HG03045 (cell line): ENCODE measurements around the gene IKZF3.
"Not testable (repeated sequence)": the region's sequence is repeated elsewhere in the genome, so short reads cannot be mapped to it uniquely, and the experiment has no call there.

Experiments
- ATAC-seq: cut with Tn5 transposase; IDR thresholded peaks from one replicate; pipeline ENCODE4 v1.9.1; 2021; ENCODE audit warnings: mild to moderate bottlenecking, moderate library complexity; ENCODE audit not compliant: unreplicated experiment

IKZF3 gene

DNA sequence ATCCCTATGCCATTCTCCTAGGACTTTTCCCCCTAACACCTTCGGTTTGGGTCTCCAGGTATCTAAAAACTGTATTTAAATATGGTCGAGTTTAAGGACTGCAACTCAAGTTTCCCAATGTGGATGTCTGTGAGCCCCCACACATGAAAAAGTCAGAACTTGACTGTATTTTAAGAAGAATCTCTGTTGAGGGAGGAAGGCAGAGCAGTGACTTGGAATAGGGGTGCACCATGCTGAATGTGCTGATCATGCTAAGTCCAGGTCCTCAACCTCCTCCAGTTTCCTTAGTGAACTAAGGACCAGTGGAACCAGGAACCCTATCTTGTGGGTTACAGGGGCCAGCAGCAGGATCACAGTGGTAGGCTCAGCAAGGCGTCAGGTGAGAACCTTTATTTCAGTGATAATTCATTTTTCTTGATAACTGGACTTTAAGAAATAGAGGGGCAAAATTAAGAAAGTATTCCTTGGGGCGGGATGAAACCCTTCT is 106.9 kb downstream of the IKZF3 start:
- no peak for ATAC-seq

DNA sequence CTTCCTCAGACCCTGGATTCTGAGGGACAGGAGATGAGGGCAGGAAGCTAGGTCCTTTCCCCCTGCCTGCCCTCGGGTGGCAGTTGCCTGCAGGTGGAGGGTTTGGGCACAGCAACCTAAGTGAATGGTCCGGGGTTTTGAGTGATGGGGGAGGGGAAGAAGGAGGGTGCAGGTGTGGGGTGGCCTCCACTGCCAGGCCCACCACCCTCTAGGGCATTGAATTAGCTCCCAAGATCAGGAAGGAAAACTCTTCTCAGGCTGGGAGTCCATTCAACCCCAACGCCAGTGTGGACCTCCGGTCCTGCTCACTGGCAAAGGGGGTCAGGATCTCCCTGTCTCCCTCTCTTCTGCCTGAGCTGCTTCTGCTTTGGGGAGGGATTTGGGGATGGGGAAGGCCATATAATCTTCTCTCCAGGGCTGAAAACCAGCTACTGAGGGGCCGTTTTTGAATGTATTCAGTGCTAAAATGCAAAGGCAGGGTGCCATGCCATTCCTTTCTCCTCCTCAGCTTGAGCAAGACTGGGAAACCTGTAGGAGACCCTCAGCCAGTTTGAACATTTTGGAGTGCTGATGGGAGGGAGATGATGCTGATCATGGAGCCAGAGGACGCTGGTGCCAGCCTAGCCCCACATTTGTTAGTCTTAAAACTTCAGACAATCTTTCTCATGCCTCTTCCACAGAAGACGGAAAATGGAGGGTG is 107.6 kb downstream of the IKZF3 start:
- no peak for ATAC-seq

DNA sequence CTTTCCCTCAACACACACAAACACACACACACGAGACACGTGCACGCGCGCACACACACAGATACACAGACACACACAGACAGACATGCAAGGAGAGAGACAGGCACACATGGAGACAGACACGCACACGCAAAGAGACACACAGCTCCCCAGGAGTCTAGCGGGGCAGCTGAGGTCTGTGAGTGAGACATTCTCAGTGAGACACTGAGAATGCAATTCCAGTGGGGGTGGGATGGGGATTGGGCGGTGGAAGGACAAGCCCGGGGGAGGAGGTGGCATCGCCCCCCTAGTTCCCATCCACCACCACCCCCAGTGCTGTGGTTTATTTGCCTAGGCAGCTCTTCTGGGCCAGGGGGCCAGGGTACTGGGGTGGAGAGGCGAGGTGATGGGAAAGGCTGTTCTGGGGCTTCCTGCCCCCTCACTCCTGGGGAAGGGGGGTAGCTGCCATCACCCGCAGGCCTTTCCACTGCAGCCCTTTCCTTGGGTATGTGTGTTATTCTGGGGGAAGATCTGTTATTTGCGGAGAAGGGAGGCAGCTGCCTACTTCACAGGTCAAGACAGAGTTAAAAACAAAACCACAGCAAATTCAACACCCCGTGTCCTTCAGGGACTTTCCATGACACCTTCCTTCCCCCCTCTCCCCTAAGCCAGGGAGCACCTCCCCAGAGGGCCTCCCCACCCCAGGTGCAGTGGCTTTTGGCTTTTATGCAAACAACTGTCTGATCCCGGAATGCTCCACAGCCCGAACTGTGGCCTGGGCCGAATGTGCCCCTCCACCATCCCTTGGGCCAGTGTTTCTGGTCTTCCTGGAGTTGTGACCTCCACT is 108.3 kb downstream of the IKZF3 start:
- ATAC-seq: no peak

DNA sequence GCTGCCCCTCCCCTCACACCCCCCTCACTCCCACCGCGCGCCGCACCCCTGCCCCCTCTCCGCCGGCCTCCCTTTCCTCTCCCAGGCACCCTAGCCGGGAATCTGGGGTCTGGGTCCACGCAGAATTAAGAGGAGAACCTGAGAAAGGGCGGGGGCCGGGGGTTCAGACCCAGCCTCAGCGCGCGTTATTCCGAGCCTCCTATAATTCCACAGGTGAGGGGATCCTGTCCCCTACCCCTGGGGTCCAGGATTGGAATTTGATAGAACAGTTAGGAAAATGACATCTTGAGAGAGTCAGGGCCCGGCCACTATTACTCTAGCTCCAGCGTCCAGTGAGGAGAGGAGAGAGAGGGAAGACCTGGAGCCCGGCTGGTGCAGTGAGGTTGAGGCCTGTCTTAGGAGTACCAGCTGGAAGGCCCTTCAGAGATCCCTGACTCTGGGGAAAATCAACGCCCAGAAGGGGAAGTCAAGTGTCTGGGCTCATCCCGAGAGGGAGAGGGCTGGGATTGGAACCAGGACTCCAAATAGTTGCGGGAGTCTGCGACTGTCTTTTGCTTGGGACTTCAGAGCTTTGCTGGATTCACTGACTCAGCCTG is 109.1 kb downstream of the IKZF3 start:
- ATAC-seq: no peak

DNA sequence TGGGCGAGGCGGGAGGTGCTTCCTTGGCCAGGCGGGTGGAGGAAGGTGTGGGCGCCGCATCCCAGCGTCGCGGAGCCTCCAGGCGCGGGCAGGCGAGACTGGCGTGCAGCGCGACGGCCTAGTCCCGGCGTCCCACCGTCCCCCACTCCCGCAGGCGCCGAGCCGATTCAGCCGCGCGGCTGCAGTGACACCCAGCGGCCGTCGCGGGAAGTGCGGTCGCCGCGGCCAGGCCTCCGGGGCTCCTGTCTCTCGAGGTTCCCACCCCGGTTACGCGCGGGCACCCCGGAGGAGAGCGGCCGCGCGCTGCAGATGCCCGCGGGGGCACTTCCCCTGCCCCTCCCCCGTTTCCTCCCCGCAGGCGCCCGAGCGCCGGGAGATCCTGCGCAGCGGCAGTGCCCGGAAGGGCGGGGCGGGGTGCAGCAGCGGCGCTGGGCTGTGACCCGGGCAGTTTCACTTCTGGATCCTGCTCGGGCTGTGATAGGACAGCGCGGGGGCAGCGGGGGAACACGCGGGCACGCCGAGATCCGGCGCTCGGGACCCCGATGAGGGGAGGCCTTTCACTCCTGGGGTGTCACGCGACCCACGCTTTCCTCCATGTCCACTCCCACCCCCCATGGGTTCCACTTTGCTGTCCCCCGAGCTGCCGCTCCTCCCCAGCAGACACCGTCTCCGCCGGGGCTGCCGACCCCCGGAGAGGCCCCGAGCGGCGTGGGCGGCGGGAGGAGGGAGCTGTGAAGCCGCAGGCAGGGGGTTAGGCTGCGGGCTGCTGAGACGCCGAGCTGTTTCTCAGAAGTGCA is 109.8 kb downstream of the IKZF3 start:
- peak; percentile 60 for ATAC-seq

DNA sequence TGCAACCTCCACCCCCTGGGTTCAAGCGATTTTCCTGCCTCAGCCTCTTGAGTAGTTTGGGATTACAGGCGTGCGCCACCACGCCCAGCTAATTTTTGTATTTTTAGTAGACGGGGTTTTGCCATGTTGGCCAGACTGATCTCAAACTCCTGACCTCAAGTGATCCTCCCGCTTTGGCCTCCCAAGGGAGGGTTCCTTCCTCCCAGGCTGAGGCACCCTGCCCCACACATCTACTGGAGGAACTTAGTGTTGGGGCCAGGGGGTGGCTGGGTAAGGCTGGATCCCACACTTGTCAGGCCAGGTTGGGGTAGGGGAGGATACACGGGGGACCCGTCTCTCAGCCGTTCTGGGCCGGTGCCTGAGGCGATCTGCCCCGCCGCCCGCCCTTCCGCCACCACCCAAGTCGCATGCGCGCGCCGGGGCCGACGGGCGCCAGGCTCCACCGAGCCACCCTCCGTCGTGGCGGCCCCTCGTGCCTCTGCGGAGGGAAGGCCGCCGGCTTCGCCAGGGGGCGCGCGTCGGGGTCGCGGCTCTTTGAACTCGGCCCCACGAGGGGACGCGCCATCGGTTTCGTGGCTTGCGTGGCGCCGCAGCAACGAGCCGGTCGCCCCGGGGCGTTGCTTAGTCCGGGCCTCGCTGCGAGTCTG is 110.5 kb downstream of the IKZF3 start:
- ATAC-seq: peak; percentile 30

DNA sequence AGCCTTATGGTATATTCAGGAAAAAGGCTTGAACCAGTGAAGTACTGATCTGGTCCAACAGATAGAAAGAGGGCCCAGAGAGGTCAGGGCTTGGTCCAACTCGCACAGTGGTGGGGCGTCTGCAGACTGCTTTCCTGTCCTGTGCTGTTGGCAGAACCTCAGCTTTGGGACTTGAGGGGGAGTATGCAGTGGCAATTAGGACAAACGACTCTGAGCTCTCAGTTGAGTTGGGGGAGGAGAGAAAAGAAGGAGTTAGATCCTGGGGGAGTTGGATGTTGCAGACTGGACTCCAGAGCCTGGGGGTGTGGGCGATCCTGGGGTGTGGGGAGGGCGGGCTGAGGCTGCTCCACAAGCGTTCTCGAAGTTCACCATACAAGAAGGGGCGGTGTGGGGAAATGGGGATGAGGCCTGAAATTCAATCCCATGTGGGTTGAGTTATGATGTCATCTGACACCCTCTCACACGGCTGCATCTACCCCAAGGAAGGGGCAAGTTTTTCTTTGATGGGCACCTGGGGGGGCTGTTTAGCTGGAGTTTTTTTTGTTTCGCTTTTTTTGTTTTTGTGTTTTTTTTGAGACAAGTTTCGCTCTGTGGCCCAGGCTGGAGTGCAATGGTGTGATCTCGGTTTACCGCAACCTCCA is 111.8 kb downstream of the IKZF3 start:
- no peak for ATAC-seq

DNA sequence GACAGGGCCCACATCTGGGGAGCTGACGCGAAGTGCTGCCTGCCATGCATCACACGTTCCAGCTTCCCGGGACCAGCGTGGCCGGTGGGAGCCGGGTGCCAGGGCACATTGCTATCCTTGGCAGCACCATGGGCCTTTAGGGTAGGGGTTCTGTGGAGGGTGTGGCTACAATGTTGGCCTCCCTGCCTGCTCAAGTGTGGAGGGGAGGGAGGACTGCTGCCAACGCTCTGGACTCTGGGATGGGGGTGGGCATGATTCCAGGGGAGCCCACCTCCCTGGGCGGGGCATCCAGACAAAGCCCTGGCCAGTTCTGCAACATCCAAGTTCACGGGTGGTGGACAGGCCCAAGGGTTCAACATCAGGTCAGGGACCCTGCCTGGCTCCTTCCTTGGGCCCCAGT is 112.5 kb downstream of the IKZF3 start:
- no peak for ATAC-seq

DNA sequence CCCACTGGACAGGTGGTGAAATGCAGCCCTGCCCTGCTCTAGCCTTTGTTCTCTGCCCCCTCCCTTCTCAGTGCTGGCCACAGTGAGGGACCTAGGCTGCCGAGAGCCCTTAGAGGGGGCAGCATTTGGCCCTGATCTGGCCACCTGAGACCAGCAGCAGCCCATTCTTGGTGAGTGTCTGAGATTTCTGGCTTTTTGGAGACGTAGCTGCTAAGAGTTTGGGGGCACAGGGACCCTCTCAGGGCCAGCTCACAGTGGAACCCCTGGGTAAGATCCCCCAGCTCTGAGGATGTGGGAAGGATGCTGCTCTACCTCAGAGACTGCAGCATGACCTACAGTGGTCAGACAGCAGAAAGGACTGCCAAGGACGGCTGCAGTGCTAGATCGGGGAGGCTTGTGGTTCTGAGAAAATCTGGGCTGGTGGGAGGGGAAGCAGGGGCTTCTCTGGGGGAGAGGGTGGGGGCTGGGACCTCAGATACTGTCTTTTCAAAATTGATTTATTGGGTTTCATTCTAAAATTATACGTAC is 113.0 kb downstream of the IKZF3 start:
- no peak for ATAC-seq

DNA sequence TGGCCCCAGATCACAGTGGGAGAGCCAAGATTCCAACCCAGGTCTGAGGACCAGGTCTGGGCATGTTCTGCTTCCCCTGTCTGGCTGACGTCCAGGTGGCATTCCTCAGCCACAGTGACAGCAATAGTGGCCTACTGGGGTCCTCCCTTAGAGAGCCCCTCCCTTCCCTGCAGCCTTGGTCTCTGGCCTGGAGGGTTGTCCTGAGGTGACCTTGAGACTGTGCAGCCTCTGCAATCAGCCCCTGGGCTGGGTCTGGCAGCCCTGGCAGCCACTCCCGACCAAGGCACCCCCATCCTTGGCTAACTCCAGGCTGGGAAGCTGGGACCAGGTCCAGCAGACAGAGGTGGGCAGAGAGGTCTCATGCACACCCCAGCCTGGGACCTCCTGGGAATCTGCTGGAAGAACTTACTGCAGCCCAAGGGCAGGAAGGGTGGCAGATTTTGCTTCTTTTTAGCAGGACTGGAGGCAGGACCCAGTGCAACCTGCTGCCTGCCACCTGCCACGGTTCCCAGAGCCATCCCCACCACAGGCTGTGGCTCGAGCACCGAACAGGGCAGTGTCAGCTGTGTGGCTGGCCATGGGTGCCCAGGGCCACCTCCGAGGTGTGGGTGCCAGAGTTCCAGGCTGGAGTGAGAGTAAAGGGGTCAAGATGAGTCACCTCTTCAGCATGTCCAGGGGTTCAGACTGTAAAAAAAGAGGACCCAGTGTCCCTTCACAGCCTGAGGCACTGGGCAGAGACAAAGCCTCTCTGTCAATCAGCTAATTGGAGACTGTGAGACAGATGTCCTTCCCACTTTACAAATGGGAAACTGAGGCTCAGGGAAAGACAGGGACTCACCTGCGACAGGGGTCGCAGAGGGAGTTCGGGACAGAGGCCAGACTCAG is 113.7 kb downstream of the IKZF3 start:
- ATAC-seq: no peak

DNA sequence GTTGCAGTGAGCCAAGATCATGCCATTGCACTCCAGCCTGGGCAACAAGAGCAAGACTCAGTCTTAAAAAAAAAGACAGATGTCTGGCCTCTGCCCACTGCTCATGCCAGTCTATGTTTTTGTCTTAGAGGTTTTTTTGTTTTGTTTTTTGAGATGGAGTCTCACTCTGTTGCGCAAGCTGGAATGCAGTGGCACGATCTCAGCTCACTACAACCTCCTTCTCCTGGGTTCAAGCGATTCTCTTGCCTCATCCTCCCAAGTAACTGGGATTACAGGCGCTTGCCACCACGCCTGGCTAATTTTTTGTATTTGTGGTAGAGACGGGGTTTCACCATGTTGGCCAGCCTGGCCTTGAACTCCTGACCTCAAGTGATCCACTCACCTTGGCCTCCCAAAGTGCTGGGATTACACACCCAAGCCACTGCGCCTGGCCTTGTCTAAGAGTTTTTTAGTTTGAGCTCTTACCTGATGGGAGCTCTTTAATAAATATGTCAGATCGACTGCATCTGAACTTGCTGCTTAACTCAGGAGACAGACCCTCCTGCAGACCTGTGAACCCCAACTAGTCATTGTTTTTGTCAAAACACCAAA is 115.6 kb downstream of the IKZF3 start:
- not testable (repeated sequence) for ATAC-seq

DNA sequence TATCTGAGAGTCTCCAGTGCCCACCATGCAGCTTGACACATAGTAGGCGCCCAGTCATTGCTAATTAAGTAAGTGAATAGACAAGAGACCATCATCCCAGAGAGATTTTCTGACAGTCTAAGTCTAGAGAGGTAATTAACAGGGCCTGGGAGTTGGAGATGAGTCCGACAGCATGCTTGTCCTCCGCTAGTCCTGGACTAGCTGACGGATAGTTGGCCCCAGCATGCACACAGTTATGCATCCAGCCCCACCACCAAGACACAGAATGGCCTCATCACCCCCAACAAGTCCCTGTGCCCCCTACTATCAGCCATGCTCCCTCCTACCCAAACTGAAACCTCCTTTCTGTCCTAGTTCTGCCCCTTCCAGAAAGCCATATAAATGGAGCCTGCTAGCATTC is 116.4 kb downstream of the IKZF3 start:
- no peak for ATAC-seq

DNA sequence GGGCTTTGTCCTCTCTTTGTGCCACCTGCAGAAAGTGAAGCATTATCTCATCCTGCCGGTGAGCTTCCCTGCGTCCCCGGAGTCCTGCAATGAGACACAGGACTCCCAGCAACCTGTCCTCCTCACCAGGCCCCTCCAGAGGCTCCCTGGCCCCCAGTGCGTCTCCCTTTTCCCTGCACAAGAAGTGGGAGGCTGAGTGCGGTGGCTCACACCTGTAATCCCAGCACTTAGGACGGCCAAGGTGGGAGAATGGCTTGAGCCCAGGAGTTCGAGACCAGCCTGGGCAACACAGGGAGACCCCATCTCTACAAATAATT is 118.0 kb downstream of the IKZF3 start:
- ATAC-seq: no peak

DNA sequence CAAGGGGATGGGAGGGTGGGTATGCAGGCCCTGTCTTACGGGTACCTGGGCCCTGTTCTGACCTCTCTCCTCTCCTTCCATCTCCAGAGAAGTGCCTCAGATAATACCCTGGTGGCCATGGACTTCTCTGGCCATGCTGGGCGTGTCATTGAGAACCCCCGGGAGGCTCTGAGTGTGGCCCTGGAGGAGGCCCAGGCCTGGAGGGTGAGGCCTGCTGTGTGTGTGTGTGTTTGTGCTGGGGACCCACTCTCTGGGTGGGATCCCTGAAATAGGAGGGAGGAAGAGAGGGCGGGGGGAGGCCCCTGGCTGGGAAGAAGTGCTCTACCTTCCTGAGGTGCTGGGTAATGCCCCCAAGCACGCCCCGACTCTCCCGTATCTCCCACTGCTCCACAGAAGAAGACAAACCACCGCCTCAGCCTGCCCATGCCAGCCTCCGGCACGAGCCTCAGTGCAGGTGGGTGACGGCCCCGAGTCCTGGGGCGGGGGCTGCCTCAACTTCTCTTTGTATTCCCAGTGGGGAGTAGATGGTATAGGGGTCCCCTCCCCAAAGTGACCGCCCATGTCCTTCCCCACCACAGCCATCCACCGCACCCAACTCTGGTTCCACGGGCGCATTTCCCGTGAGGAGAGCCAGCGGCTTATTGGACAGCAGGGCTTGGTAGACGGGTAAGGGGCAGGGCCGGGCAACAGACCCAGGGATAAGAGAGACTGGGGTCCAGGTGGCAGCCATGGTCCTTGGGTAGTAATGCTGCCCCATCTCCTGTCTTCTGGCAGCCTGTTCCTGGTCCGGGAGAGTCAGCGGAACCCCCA is 118.6 kb downstream of the IKZF3 start:
- no peak for ATAC-seq

DNA sequence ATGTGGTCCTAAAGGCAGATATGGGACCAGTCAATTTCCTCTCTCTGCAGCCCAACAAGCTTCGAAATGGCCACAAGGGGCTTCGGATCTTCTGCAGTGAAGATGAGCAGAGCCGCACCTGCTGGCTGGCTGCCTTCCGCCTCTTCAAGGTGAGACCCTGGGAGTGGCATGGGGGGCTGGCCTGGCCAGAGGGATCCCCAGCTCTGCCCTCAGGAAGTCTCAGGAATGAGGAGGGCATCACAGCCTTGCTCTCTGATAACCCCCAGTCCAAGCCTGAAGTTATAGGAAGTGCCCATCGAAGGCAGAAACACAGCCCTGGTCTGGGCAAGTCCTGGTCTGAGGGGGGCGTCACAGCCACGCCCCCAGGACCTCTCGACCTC is 119.3 kb downstream of the IKZF3 start:
- no peak for ATAC-seq

DNA sequence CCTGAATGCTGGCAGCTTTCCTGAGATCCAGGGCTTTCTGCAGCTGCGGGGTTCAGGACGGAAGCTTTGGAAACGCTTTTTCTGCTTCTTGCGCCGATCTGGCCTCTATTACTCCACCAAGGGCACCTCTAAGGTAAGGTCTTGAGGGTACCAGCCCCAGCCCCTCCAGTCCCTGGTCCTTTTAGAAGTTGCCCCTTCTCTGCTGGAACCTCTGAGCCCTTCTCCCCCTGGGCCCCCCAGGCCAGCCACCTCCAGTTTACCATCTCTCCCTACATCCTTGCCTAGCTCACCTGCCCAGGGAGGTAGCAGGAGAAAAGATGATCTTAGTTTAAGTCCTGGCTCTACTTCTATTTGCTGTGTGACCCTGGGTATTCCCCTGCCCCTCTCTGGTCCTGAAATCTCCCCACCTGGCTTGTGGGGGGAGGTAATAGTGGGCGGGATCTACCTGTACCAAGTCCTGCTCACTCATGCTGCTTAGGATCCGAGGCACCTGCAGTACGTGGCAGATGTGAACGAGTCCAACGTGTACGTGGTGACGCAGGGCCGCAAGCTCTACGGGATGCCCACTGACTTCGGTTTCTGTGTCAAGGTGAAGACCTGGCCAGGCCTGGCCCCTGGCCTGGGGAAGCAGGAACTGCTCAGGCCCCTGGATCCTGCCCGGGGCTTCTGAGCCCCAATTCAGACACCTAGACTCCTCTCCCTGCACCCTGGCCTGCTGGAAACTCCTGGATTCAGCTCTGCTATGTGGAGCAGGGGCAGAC is 119.9 kb downstream of the IKZF3 start:
- no peak for ATAC-seq

DNA sequence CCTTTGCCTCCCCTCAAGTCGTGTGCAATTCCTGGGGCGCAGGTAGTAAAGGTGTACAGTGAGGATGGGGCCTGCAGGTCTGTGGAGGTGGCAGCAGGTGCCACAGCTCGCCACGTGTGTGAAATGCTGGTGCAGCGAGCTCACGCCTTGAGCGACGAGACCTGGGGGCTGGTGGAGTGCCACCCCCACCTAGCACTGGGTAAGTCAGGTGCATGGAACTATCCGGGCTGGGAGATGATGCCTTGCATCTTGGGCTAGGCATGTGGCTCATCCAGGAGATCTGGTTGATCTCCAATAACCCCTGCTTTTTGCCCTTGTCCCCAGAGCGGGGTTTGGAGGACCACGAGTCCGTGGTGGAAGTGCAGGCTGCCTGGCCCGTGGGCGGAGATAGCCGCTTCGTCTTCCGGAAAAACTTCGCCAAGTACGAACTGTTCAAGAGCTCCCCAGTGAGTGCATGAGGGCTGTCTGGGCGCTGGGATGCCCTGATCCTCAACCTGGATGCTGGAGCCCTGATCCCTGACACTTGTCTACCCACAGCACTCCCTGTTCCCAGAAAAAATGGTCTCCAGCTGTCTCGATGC is 121.2 kb downstream of the IKZF3 start:
- no peak for ATAC-seq
